SK-N-MC (cell line): Measurements from ENCODE around the gene ARV1.

Experiments used
- EZH2 ChIP-seq: fragments of 200-600 bp; sonication (generic); IDR thresholded peaks from one replicate; pipeline ENCODE4 v1.6.1; 2017; ENCODE audit warnings: antibody characterized with exemption
- POLR2AphosphoS5 ChIP-seq: IDR thresholded peaks from 2 replicates; pipeline ENCODE4 v1.6.1; 2012; ENCODE audit warnings: mild to moderate bottlenecking, low read depth, low read length, borderline replicate concordance

DNA sequence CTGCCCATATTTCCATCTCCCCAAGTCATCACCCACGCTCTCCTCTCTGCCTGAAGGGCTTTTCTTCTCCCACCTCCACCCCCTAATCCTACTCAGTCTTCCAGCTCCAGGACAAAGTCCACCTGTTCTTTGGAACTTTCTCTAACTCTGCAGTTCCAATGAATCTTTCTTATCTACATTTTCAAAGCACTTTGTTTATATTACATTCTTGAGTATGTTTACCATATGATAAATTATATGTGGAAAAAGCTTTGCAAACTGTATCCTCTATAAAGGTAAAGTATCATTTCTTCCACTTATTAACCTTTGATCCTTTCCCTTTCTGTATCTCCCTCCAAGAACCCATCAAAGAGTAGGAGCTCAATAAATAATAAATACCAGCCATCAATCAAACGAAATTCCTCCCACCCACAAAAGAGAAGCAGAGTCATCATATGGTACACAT, 39.9 kb upstream of the ARV1 start:
- TF ChIP-seq POLR2AphosphoS5 (no peak), EZH2 (no peak)
